Measurements from ENCODE around the gene VPS13D. TPM values are rescaled to one million over a fixed set of nuclear protein-coding genes. Genes with fewer than 3 reads are reported as not detected.
A peak's percentile ranks its signal among the peaks of the same experiment; 100 is the strongest.

VPS13D gene
- total RNA-seq, 3 donors from 2014 or later, result 24.0 to 26.6 (median 26.5) TPM

DNA sequence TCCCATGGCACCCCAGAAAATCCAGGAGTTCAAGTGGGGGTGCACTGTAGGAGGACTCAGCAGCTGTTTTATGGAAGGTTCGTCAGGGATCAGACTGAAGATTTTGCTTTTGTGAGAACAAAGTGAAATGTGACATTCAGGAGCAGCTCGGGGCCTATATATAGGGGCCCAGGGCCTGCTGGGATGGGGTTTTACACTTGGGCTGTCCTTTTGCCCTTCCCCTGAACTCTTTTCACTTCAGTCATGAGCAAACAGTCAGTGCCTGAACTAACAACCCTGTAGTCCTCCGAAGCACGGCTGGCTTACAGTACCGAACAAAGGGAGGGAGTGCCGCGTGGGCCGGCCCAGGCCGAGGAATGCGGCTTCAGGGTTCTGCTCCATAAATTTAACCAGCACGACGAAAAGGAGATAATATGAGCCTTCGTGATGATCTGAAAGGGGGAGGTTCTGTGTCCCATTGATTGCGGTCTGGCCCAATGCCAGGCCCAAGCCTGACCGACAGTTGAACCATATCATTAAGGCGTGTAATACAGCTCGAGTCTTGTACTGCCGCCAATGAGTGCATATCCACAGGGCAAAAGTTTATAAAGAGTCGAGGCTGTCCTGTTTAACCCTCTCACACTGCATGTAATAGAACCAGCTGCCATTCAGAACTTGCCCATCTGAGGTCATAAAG is 248.2 kb downstream of the VPS13D start:
- Mint-ChIP-seq H3K9me3 (no peaks in the 10 kb centered on the region), H3K4me1 (ENCODE audit: low read depth) (peaks cover 91% of the 10 kb centered on the region), H3K27me3 (ENCODE audit: low read depth) (no peaks in the 10 kb centered on the region), H3K4me3 (peak overlapping the region; percentile 16), H3K36me3 (ENCODE audit: insufficient read depth) (peaks cover 6% of the 10 kb centered on the region)
- ATAC-seq (peak in 1 of 2 donors; percentile 6), DNase-seq (peak; percentile 6)

DNA sequence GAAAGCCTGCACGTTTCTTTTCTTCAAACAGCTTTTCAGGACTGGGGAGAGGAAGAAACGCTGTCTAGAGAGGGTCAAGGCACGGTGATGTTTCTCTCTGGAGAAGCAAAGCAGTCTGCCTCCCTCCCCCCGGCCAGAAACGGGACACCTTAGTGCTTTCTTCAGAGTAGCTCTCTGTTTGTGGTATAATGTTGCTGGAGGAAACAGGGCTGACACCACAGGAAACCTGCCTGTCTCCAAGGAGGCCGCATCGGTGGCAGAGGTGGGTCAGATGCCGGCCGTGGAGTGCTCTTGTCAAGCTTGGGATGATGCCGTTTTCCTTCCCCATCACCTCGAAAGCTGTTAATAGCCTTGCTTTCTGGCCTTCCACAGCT is 248.8 kb downstream of the VPS13D start:
- H3K9me3 Mint-ChIP-seq, result no peaks in the 10 kb centered on the region
- H3K36me3 Mint-ChIP-seq (ENCODE audit: insufficient read depth), result peaks cover 6% of the 10 kb centered on the region
- ATAC-seq (peak; percentile 28 to 33), DNase-seq (peak; percentile 12)
- H3K4me3 Mint-ChIP-seq, result peak overlapping the region; percentile 16
- H3K27me3 Mint-ChIP-seq (ENCODE audit: low read depth), result no peaks in the 10 kb centered on the region
- H3K4me1 Mint-ChIP-seq (ENCODE audit: low read depth), result peaks cover 86% of the 10 kb centered on the region

DNA sequence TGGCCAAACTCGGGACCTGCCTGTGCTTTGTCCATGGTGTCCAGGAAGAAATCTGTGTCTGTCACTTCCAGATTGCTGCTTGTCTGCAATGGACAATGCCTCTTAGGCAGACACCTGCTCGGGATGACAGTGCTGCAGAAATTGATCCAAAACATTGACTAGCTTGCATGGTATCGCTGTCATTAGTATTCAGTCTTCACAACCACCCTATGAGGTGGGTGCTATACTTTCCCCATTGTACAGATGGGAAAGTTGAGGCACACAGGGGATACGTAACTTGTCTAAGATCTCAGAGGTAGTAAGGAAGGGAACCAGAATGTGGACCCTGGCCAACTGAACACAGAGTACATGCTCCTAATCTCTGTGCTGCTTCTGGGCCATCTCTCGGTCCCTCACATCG is 249.5 kb downstream of the VPS13D start:
- Mint-ChIP-seq H3K9me3 (no peaks in the 10 kb centered on the region), H3K36me3 (ENCODE audit: insufficient read depth) (peaks cover 6% of the 10 kb centered on the region), H3K4me3 (no peak overlapping the region), H3K4me1 (ENCODE audit: low read depth) (peaks cover 78% of the 10 kb centered on the region), H3K27me3 (ENCODE audit: low read depth) (no peaks in the 10 kb centered on the region)
- DNase-seq, result no peak
- no peak for ATAC-seq

DNA sequence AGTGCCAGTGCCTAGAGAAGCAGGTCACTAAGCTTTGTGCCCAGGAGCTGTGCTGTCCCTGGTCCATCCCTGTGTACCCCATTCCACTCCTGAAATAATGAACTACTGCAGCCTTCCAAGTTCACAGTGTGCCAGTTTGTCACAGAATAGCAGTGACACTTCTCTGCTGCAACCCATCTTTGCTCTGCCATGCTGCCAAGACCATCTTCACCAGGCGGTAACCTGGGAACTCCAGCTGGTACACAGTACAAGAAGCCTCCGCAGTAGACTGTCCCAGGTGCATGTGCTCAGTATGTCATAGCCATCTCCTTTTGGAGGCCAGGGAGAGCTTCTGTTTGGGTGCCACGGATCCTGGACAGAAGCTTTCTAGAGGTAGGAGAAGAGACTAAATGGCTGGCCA is 250.2 kb downstream of the VPS13D start:
- DNase-seq (no peak), ATAC-seq (no peak)
- H3K4me3 Mint-ChIP-seq, result no peak overlapping the region
- H3K4me1 Mint-ChIP-seq (ENCODE audit: low read depth), result peaks cover 71% of the 10 kb centered on the region
- peaks cover 9% of the 10 kb centered on the region for H3K36me3 Mint-ChIP-seq (ENCODE audit: insufficient read depth)
- H3K27me3 Mint-ChIP-seq (ENCODE audit: low read depth), result no peaks in the 10 kb centered on the region
- H3K9me3 Mint-ChIP-seq, result no peaks in the 10 kb centered on the region

DNA sequence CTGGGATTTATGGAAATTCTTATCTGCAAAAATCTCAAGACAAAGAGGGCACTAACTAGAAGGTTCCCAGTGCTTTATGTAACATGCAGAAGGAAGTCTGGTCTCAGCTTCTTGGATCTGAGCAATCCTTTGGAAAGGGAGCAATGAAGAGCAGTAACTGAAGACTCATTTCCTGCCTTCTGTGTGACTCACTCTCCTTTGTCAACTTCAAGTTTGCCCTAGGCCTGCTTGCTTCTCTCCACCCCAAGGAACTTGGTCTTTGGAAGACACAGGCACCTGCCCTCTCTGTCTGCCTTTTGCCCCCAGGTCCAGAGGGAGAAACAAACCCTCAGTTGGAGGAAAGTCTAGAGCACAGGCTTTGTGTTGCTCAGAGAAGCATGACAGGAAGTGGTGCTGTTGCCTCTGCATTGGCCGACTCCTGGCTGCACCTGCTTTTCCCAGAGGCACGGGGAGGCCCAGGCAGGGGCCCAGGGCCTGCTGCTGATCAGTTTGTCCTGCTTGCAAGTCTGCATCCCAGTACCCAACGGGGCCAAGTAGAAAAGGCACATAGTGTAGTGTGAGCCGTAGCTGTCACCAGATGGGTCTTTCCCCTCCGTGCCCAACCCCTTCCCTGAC is 251.0 kb downstream of the VPS13D start:
- H3K27me3 Mint-ChIP-seq (ENCODE audit: low read depth), result no peaks in the 10 kb centered on the region
- peak; percentile 75 to 80 for ATAC-seq
- H3K36me3 Mint-ChIP-seq (ENCODE audit: insufficient read depth), result peaks cover 15% of the 10 kb centered on the region
- H3K4me1 Mint-ChIP-seq (ENCODE audit: low read depth), result peaks cover 63% of the 10 kb centered on the region
- no peak overlapping the region for H3K4me3 Mint-ChIP-seq
- no peaks in the 10 kb centered on the region for H3K9me3 Mint-ChIP-seq
- peak; percentile 18 for DNase-seq

DNA sequence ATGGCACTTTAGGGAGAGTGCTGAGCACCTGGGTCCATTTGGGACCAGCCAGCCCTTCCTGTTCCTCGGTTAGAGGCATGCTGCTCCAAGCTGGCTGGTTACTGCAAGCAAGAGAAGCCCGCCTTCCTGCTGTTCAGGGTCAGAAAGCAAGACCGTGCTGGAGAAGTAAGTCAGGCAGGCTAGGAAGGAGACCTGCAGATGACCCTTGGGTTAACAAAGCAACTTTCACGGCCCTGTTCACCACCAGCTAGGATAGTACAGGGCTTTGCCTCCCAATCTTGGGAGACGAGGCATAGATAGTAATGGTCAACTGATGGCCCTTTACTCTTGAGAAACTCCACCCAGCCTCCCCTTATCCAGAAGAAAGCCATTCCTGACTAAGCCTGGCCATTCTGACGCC is 252.1 kb downstream of the VPS13D start:
- H3K4me1 Mint-ChIP-seq (ENCODE audit: low read depth), result peaks cover 52% of the 10 kb centered on the region
- H3K36me3 Mint-ChIP-seq (ENCODE audit: insufficient read depth), result peaks cover 21% of the 10 kb centered on the region
- no peak for DNase-seq
- H3K4me3 Mint-ChIP-seq, result no peak overlapping the region
- H3K27me3 Mint-ChIP-seq (ENCODE audit: low read depth), result no peaks in the 10 kb centered on the region
- H3K9me3 Mint-ChIP-seq, result no peaks in the 10 kb centered on the region
- ATAC-seq, result no peak

DNA sequence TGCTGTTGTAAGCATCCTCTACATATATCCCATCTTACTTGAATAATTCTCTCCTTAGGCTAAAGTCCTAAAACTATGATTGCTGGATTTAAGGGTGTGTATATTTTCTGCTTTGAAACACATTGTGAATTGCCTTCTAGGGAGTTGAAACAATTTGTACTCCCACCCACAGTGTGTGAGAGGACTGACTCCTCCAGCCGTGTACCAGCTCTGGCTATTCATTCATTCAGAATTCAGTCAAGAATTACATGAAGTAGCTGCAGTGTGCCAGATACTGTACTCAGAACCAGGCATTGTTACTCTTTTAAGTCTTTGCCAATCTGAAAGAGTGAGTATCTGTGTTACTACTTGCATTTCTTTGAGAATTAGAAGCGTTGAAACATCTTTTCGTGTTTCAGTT is 253.2 kb downstream of the VPS13D start:
- Mint-ChIP-seq H3K36me3 (ENCODE audit: insufficient read depth) (peaks cover 23% of the 10 kb centered on the region), H3K4me1 (ENCODE audit: low read depth) (peaks cover 42% of the 10 kb centered on the region), H3K4me3 (no peak overlapping the region), H3K9me3 (no peaks in the 10 kb centered on the region), H3K27me3 (ENCODE audit: low read depth) (no peaks in the 10 kb centered on the region)
- no peak for DNase-seq
- ATAC-seq, result no peak

DNA sequence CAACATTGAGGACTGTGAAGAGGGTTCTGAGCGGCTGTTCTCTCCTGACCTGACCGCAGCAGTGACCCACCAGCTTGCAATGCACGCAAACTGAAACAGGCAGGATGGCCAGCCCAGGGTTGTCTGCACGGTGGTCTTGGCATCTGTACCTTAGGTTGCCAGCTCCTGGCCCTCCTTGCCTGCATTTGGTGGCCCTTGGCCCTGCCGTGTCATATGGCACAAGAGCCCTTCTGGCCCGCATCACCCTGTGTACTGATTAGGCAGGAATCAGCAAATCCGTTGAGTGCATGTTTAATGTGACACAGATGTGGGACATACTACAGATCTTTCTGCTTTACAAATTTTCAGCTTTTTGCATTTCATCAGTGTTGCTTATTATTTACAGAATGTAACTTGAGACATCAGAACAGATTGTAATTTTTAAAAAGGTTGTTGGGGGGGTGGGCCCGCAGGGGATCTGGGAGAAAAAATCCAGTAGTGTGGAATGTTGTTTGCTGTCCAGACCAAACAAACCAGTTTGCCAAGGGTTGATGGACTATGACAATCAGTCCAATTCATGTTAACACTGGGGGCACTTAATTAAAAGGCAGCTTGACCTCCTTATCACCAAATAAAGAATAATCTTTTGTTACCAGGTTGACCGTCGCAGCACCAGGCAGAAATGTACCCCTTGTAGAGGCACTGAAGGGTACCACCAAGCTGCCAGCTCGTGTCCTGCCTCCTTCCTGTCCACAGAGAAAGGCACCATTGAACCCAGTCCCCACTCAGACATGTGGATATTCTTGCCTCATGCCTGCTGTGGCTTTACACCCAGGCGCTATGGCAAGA is 255.6 kb downstream of the VPS13D start:
- DNase-seq, result no peak
- H3K9me3 Mint-ChIP-seq, result no peaks in the 10 kb centered on the region
- no peak for ATAC-seq
- peaks cover 17% of the 10 kb centered on the region for H3K4me1 Mint-ChIP-seq (ENCODE audit: low read depth)
- H3K27me3 Mint-ChIP-seq (ENCODE audit: low read depth), result no peaks in the 10 kb centered on the region
- peaks cover 21% of the 10 kb centered on the region for H3K36me3 Mint-ChIP-seq (ENCODE audit: insufficient read depth)
- no peak overlapping the region for H3K4me3 Mint-ChIP-seq

DNA sequence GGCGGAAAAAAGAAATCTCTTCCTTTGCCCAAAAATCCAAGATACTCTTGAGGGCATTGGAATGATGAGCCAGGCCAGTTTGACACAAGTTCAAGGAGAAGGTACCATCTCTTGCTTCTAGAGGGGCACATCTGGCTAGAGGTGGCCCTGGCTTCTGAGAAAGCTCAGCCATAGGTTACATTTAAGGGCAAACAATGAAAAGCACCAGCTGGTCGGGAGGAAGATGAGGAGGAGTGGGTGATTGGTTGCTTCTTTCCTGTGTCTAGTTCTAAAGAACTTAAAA is 256.2 kb downstream of the VPS13D start:
- Mint-ChIP-seq H3K36me3 (ENCODE audit: insufficient read depth) (peaks cover 23% of the 10 kb centered on the region), H3K9me3 (no peaks in the 10 kb centered on the region), H3K4me3 (no peak overlapping the region), H3K4me1 (ENCODE audit: low read depth) (peaks cover 12% of the 10 kb centered on the region), H3K27me3 (ENCODE audit: low read depth) (no peaks in the 10 kb centered on the region)
- no peak for DNase-seq
- ATAC-seq, result no peak

DNA sequence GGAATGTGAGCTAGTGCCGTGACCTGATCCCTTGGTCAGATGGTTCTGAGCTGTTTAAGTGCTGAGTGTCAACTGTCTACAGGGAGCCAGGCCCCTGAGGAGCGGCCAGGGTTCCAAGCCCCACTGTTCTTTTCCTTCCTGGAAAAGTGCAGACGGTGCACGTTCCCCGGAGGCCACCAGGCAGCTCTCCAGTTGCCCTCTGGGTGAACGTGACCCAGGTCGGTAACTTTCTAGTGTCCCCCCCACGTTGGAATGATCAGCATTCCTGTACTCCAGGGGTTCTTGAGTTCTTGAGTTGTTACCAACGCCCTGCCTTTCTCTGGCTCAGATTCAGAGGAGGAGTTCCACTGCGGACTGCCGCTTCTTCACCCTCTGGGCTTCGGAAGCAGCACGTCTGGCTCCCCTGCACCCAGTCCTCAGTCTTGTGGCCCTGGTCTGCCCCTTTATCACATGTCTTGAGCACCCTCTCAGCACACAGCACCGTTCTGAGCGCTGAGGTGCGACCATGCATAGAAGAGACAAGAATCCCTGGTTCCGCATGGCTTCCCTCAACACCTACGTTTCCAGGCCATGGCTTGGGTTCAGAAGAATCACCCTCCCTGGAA is 256.7 kb downstream of the VPS13D start:
- Mint-ChIP-seq H3K4me3 (no peak overlapping the region), H3K36me3 (ENCODE audit: insufficient read depth) (peaks cover 26% of the 10 kb centered on the region), H3K27me3 (ENCODE audit: low read depth) (no peaks in the 10 kb centered on the region), H3K4me1 (ENCODE audit: low read depth) (peaks cover 6% of the 10 kb centered on the region), H3K9me3 (no peaks in the 10 kb centered on the region)
- DNase-seq, result no peak
- no peak for ATAC-seq

DNA sequence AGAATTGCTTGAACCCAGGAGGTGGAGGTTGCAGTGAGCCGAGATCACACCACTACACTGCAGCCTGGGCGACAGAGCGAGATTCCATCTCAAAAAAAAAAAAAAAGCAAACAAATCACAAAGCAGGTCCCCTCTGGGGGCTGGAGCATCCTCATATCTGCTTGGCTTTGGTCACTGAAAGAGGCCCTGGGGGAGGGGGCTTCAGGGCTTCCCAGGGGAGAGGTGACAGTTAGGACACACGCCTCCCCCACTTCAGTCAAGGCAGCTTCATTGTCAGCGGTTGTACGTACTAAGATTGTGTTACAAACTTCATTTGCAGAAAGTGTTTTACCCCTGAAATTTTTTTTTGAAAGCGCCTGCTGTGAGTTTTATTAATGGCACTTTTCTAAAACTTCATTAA is 257.7 kb downstream of the VPS13D start:
- no peak for ATAC-seq
- H3K36me3 Mint-ChIP-seq (ENCODE audit: insufficient read depth), result peaks cover 28% of the 10 kb centered on the region
- H3K4me3 Mint-ChIP-seq, result no peak overlapping the region
- H3K27me3 Mint-ChIP-seq (ENCODE audit: low read depth), result no peaks in the 10 kb centered on the region
- no peak for DNase-seq
- H3K9me3 Mint-ChIP-seq, result no peaks in the 10 kb centered on the region
- no peaks in the 10 kb centered on the region for H3K4me1 Mint-ChIP-seq (ENCODE audit: low read depth)

DNA sequence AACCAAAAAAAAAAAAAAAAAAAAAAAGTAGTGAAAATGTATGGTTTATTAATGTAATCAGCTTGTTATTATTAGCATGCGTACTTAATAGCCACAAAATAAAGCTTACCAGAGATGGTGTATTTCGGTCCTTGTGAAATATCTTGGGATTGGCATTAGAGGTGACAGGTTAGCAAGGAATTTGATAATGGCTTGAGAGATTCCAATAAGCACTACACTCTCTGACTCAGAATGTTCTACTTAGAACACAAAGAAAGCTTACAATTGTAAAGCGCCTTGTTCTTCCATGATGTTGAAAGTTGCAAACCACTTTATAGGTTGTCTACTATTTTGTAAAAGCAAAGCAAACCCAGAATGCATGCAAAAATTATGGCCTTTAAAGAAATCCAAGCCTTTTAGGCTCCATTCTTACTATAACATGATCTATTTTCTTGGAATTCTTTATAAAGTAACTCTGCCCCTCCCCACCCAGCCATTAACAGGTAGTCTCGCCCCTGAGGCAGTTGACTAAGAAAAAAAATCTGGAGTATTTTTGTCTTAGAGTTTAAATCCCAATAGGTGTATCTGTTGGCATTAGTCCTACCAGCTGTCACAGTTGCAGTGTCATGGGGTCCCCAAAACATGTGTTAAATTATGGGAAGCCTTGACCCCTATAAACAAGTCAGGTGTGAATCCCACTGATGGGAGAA is 259.0 kb downstream of the VPS13D start:
- no peaks in the 10 kb centered on the region for H3K27me3 Mint-ChIP-seq (ENCODE audit: low read depth)
- H3K36me3 Mint-ChIP-seq (ENCODE audit: insufficient read depth), result peaks cover 31% of the 10 kb centered on the region
- ATAC-seq (no peak), DNase-seq (no peak)
- no peak overlapping the region for H3K4me3 Mint-ChIP-seq
- no peaks in the 10 kb centered on the region for H3K4me1 Mint-ChIP-seq (ENCODE audit: low read depth)
- no peaks in the 10 kb centered on the region for H3K9me3 Mint-ChIP-seq

DNA sequence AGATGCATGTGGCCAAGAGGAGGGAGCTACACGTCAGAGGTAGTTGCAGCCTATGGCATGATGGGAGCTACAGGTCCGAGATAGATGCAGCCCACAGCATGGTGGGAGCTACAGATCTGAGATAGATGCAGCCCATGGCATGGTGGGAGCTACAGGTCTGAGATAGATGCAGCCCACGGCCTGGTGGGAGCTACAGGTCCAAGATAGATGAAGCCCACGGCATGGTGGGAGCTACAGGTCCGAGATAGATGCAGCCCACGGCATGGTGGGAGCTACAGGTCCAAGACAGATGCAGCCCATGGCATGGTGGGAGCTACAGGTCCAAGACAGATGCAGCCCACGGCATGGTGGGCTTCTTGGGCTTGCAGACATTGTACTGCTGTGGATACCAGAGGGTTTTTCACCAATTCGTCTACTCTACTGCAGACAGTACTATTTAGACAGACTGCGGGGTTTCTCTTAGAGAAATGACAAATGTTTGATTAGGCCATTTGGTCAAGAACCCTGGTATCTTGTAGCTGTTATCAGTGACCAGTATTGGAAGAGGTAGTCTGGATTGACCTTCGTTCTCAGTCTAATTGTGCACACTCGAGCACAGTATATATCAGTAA is 260.8 kb downstream of the VPS13D start:
- peaks cover 2% of the 10 kb centered on the region for H3K4me1 Mint-ChIP-seq (ENCODE audit: low read depth)
- H3K27me3 Mint-ChIP-seq (ENCODE audit: low read depth), result no peaks in the 10 kb centered on the region
- no peak overlapping the region for H3K4me3 Mint-ChIP-seq
- ATAC-seq, result no peak
- no peaks in the 10 kb centered on the region for H3K9me3 Mint-ChIP-seq
- H3K36me3 Mint-ChIP-seq (ENCODE audit: insufficient read depth), result peaks cover 24% of the 10 kb centered on the region
- DNase-seq, result no peak

DNA sequence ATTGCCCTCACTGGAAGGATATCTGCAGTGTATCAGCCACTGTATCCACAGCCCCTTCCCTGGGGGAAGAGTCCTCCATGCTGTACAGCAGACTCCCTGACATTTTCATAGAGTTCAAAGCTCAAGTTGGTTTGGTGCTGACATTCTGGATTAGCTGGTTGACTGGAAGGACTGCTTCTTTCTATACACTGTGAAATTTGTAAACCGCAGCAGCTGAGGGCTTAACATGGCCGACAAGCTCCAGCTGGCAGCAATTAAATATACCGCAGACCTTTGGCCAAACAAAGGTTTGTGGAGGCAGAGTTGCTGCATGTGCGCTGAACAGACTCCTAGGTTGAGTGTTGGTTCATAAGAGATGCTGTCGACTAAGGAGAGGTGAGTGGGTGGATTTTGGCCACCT is 261.8 kb downstream of the VPS13D start:
- Mint-ChIP-seq H3K36me3 (ENCODE audit: insufficient read depth) (peaks cover 18% of the 10 kb centered on the region), H3K4me3 (no peak overlapping the region), H3K9me3 (no peaks in the 10 kb centered on the region), H3K27me3 (ENCODE audit: low read depth) (no peaks in the 10 kb centered on the region), H3K4me1 (ENCODE audit: low read depth) (peaks cover 5% of the 10 kb centered on the region)
- no peak for DNase-seq
- no peak for ATAC-seq
